ENCODE results near the gene ZNF609. TPM values are rescaled to one million over a fixed set of nuclear protein-coding genes. Genes with fewer than 3 reads are reported as not detected.

ZNF609 gene
- total RNA-seq, 1 donor from 2014 or later = 80.5 TPM

GRCh38 chr15:64574301-64575017 lies 114.1 kb downstream of the ZNF609 start:
- H3K4me1 Mint-ChIP-seq (ENCODE audit: low read depth, unreplicated experiment) = peaks cover 13% of the 10 kb centered on the region
- H3K9me3 Mint-ChIP-seq (ENCODE audit: unreplicated experiment) = peaks cover 5% of the 10 kb centered on the region
- peak overlapping the region; percentile 75 for H3K27ac Mint-ChIP-seq (ENCODE audit: unreplicated experiment)
- H3K27me3 Mint-ChIP-seq (ENCODE audit: unreplicated experiment) = peaks cover 3% of the 10 kb centered on the region
- no peak for DNase-seq
- H3K4me3 Mint-ChIP-seq (ENCODE audit: unreplicated experiment) = no peak overlapping the region
- H3K36me3 Mint-ChIP-seq (ENCODE audit: unreplicated experiment) = no peaks in the 10 kb centered on the region
- TF ChIP-seq CTCF (IDR thresholded peaks at IDR 0.05; ENCODE audit: partially characterized antibody, unreplicated experiment) = no peak

- Mint-ChIP-seq H3K27me3 (ENCODE audit: unreplicated experiment) (peaks cover 3% of the 10 kb centered on the region), H3K4me3 (ENCODE audit: unreplicated experiment) (no peak overlapping the region)
- no peak for TF ChIP-seq CTCF (IDR thresholded peaks at IDR 0.05; ENCODE audit: partially characterized antibody, unreplicated experiment)
Observed at GRCh38 chr15:64580696-64581407, 120.5 kb downstream of the ZNF609 start.

GRCh38 chr15:64581408-64581761 lies 121.0 kb downstream of the ZNF609 start:
- no peak for DNase-seq
- Mint-ChIP-seq H3K4me1 (ENCODE audit: low read depth, unreplicated experiment) (peaks cover 2% of the 10 kb centered on the region), H3K9me3 (ENCODE audit: unreplicated experiment) (peaks cover 2% of the 10 kb centered on the region), H3K36me3 (ENCODE audit: unreplicated experiment) (peaks cover 7% of the 10 kb centered on the region), H3K4me3 (ENCODE audit: unreplicated experiment) (no peak overlapping the region), H3K27ac (ENCODE audit: unreplicated experiment) (no peak overlapping the region), H3K27me3 (ENCODE audit: unreplicated experiment) (peaks cover 4% of the 10 kb centered on the region)
- TF ChIP-seq CTCF (IDR thresholded peaks at IDR 0.05; ENCODE audit: partially characterized antibody, unreplicated experiment) = no peak

More at GRCh38 chr15:64580696-64581407, 120.5 kb downstream of the ZNF609 start:
- DNase-seq = no peak
- no peaks in the 10 kb centered on the region for H3K4me1 Mint-ChIP-seq (ENCODE audit: low read depth, unreplicated experiment)
- H3K27ac Mint-ChIP-seq (ENCODE audit: unreplicated experiment) = no peak overlapping the region
- peaks cover 2% of the 10 kb centered on the region for H3K9me3 Mint-ChIP-seq (ENCODE audit: unreplicated experiment)
- H3K36me3 Mint-ChIP-seq (ENCODE audit: unreplicated experiment) = peaks cover 7% of the 10 kb centered on the region

- DNase-seq = no peak
- Mint-ChIP-seq H3K4me3 (ENCODE audit: unreplicated experiment) (no peak overlapping the region), H3K27ac (ENCODE audit: unreplicated experiment) (no peak overlapping the region), H3K36me3 (ENCODE audit: unreplicated experiment) (peaks cover 7% of the 10 kb centered on the region), H3K27me3 (ENCODE audit: unreplicated experiment) (peaks cover 4% of the 10 kb centered on the region), H3K9me3 (ENCODE audit: unreplicated experiment) (peaks cover 2% of the 10 kb centered on the region), H3K4me1 (ENCODE audit: low read depth, unreplicated experiment) (peaks cover 9% of the 10 kb centered on the region)
- TF ChIP-seq CTCF (IDR thresholded peaks at IDR 0.05; ENCODE audit: partially characterized antibody, unreplicated experiment) = no peak
Observed at GRCh38 chr15:64582202-64582601, 121.8 kb downstream of the ZNF609 start.

GRCh38 chr15:64583519-64583918 lies 123.1 kb downstream of the ZNF609 start:
- H3K36me3 Mint-ChIP-seq (ENCODE audit: unreplicated experiment) = peaks cover 7% of the 10 kb centered on the region
- peaks cover 4% of the 10 kb centered on the region for H3K27me3 Mint-ChIP-seq (ENCODE audit: unreplicated experiment)
- H3K27ac Mint-ChIP-seq (ENCODE audit: unreplicated experiment) = no peak overlapping the region
- TF ChIP-seq CTCF (IDR thresholded peaks at IDR 0.05; ENCODE audit: partially characterized antibody, unreplicated experiment) = no peak
- H3K9me3 Mint-ChIP-seq (ENCODE audit: unreplicated experiment) = peaks cover 2% of the 10 kb centered on the region
- H3K4me3 Mint-ChIP-seq (ENCODE audit: unreplicated experiment) = no peak overlapping the region
- H3K4me1 Mint-ChIP-seq (ENCODE audit: low read depth, unreplicated experiment) = peaks cover 9% of the 10 kb centered on the region
- no peak for DNase-seq

Measured in glutamatergic neuron (in vitro differentiated cells).